HG03196 (cell line): ENCODE data around the gene LILRB3.
"Not testable (repeated sequence)": the region's sequence is repeated elsewhere in the genome, so short reads cannot be mapped to it uniquely, and the experiment has no call there.

Experiments
- ATAC-seq: cut with Tn5 transposase; IDR thresholded peaks from one replicate; pipeline ENCODE4 v1.9.1; 2021; ENCODE audit not compliant: unreplicated experiment

LILRB3 gene

DNA sequence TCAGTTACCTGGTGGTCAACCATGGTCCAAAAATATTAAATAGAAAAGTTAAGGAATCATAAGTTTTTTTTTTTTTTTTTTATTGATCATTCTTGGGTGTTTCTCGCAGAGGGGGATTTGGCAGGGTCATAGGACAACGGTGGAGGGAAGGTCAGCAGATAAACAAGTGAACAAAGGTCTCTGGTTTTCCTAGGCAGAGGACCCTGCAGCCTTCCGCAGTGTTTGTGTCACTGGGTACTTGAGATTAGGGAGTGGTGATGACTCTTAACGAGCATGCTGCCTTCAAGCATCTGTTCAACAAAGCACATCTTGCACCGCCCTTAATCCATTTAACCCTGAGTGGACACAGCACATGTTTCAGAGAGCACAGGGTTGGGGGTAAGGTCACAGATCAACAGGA, 8.6 kb downstream of the LILRB3 start:
- not testable (repeated sequence) for ATAC-seq

DNA sequence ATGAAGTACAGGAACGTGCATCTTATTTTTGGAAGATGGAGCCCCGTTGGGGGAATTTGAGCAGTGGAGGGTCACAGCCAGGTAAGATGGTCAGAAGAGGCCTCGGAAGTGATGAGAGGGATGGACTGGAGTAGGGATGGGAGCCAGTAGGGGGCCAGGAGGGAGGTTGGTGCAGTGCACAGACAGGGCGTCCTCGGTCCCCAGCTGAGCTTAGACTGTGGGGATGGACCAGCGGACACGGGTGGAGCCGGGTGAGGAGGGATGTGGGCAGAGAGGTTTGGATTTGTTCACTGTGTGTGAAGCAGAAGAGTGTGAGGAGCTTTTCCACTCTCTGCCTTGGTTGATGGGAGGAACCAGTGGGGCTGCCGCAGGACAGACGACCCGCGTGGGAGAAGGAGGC, 11.6 kb downstream of the LILRB3 start:
- no peak for ATAC-seq

DNA sequence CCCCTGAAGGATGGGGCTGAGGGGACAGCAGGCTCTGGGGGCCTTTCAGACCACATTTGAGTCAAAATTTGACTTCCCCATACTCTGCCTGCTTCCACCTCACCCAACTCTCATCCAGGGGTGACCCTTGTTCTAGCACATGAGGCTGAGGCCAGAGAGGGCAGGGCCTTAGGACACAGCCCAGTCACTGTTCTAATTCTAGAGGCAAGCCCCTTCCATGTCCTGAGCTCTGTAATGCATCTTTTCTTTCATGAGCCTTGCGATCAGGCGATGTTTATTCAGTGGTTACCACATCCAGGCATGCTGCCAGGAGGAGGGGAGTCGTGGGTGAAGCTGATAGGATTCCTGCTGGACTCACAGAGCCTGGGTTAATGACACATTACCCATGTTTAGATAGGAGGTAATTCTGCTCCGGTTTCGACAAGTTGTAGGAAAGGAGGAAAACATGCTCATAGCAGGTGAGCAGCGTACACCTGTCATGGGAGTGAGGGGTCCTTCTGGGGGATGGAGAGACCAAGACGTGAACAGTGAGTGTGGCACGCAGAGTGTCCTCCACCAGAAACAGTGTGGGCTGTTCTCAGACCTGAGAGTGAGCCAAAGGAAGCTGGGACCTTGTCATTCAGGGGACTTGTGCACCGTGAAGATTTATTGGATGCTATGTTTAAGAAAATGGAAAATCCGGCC, 12.9 kb downstream of the LILRB3 start:
- ATAC-seq, result no peak

DNA sequence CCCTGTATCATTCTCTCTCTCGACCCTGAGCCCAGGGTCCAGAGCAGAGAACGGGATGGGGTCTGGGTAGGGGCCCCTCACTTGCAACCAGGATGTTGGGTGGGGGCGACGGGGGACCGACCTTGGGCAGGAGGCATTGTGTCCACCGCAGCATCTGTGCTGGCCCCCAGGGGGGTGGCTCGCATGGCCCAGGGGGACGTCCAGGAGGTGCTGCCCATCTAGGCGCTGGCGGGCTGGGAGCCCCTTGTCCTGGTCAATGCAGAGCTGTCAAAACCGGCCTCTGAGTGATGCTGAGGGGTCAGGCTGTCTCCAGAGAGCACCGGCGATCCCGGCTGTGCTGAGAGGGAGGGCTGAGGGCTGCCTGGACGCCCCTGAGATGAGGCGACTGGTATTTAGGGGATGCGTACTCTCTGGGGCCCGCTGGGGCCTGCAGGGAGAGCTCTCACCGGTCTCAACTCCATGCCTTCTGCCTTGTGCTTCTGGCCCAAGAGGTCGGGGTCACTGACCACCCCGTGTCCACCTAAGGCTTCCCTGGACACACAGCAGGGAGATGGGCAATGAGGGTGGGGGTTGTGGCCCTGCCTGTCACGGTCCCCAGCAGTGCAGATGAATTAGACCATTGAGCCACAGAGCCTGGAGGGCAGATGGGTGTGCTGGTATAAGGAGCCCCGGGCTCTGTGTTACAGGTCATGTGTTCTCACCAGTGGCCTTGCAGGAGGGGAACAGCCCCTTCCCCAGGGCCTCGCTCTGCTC, 13.6 kb downstream of the LILRB3 start:
- no peak for ATAC-seq

DNA sequence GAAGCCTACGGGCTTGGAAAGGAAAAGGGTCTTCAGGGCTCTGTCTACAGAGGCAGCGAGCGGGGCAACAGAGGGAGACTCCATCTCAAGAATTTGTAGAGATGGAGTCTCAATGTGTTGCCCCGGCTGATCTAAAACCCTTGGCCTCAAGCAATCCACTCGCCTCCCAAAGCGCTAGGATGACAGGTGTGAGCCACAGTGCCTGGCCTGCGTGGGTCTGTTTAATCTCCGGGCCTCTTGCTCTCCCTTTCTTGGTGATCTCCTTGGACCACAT, 14.1 kb downstream of the LILRB3 start:
- ATAC-seq, result no peak

DNA sequence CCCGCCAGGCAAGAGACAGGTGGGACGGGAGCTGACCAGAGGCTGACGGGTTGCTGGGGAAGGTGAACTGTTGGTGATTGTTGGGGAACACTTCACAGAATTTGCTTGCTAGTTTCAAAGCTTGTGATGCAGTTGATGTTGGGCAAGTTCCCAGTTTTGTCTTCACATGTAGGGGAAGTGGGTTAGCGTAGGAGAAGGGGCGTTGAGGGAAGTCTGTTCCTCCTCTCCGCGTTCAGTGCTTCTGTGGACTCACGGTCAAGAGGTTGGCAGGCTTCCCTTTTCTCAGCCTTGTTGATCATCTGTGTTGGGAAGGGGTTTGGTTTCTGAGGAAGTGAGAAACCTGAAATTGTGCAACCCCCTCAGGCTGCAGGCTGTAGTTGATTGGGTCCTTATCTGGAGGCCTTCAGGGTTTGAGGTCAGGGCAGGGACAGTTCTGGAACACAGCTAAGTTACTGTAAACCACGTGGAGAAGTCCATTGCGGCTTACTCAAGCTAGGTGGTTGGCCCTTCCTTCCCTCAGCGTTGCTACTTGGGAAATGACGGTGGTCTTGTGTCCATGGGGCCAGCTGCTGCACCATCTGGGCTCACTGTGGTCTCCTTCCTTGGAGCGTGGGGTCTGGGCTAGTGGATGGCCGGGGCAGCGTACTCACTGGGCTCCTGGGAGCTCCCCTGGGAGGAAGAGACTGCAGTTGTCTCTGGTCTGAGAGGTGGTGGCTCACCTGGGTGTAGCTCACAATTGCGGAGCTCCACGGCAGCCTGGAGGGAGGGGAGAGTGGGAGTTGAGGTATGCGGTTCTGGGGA, 14.6 kb downstream of the LILRB3 start:
- no peak for ATAC-seq

DNA sequence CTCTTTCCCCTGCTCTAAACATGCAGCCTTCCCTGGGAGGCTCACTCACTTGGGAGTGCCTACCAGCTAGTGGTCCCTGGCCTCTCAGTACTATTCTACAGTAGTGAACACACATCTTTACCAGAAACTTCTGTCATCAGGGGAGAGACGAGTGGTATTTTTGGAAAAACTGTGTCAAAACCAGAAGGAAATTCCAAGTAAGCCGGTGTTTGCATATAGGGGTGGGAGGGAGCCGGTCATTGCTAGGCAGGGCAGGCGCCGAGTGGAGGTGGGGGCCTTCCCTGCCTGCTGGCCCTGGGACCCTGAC, 15.2 kb downstream of the LILRB3 start:
- no peak for ATAC-seq

DNA sequence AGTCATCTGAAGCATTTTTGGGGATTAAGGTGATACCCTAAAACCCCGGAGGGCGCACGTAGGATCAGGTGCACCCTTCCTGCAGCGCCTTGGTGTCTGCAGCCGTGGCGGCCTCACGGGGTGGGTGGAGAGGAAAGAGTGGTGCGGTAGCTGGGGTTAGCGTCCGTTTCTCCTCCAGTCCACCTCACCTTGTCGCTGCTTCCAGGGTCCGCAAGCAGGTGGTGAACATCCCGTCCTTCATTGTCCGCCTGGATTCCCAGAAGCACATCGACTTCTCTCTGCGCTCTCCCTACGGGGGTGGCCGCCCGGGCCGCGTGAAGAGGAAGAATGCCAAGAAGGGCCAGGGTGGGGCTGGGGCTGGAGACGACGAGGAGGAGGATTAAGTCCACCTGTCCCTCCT, 15.6 kb downstream of the LILRB3 start:
- not testable (repeated sequence) for ATAC-seq

DNA sequence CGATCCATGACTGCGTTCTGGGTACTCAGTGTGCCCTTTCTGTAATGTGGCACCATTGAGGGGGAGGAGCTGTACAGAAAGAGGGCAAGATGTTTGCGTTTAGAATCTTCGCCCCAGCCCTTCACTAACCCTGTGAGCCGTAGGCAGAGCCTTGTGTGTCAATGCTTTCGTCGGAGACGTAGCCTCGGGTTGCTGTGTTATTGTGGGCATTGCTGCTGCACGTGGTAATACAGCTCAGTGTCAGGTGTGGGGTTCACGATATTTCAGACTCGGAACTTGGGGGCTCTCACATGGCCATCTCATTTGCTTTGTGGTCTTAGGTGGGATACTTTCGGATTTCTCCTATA, 16.0 kb downstream of the LILRB3 start:
- no peak for ATAC-seq

DNA sequence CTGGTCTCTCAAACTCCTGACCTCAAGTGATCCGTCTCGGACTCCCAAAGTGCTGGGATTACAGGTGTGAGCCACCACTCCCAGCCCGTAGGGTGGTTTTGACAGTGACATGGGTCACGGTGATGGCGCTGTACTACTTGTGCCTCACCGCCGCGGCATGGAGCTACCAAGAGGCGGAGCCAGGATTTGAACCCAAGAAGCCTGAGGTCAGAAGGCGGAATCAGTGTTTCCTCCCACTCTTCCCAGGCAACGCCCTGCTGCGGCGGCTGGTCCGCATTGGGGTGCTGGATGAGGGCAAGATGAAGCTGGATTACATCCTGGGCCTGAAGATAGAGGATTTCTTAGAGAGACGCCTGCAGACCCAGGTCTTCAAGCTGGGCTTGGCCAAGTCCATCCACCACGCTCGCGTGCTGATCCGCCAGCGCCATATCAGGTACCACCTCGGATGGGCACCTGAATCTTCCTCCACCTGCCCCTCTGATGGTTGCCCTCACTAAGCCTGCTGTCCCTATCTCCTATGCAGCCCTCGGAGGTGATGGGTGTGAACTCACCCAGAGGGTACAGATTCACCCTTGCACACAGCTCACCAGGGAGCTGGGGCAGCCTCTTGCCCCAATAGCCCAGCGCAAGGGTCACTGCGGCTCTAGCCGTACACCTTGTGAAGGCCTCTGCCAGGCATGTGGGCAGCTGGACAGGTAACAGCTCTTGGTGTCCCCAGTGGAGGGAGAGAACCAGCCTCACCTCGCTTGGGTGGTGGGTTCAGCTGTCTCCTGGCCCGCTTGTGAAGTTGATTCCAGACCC, 16.6 kb downstream of the LILRB3 start:
- no peak for ATAC-seq

DNA sequence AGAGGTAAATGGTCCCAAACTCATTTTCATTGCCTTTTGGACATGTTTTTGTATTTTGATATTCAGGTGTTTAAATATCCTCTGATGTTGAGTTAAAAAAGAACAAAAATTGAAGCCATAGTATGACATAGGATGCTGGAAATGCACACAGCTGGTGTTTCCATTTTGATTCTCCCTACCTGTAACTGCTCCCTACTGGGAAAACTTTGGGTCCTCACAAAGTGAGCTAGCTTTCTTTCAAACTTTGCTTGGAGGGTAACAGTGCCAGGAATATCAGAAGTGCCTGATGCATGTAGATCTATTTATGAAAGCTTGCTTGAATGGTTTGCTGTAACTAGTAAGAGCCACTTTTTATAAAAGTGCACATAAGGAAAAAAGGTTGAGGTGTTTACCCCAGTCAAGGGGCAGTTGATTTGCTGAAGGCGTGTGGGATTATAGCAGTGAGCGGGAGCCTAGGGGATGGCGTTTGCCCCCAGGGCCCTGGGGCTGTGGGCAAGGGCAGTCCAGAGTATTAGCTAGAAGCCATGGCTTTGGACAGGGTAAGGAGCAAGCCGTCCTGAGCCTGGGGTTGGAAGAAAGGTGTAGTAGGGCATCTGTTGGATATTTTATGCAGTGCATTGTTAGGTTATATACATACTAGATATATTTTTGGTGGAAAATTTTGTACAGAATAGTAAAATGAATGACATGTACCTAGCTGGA, 17.9 kb downstream of the LILRB3 start:
- ATAC-seq, result no peak

DNA sequence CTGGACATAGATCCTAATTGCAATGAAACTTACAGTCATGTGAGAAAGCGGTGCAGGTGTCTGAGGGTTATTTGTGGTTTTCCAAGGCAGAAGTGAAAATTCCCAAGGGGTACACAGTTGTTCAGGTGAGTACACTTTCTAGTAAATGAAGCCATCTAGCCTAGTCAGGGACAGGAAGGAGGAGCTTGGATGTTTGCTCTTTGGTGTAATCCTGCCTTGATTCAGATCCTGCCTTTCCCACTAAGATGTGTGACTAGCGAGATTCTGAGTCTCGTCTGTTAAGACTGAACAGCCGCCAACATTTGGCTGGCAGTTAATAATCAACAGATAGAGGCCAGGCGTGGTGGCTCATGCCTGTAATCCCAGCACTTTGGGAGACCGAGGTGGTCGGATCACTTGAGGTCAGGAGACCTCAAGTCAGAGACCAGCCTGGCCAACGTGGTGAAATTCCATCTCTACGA, 19.6 kb downstream of the LILRB3 start:
- no peak for ATAC-seq

DNA sequence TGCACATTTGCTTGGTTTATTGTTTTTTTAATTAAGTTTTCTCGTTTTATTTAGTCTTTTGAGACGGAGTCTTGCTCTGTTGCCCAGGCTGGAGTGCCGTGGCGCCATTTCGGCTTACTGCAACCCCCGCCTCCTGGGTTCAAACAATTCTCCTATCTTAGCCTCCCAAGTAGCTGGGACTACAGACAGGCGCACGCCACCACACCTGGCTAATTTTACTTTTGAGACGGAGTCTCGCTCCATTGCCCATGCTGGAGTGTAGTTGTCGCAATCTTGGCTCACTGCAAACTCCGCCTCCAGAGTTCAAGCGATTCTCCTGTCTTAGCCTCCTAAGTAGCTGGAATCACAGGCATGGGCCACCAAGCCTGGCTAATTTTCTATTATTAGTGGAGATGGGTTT, 20.8 kb downstream of the LILRB3 start:
- ATAC-seq, result no peak

DNA sequence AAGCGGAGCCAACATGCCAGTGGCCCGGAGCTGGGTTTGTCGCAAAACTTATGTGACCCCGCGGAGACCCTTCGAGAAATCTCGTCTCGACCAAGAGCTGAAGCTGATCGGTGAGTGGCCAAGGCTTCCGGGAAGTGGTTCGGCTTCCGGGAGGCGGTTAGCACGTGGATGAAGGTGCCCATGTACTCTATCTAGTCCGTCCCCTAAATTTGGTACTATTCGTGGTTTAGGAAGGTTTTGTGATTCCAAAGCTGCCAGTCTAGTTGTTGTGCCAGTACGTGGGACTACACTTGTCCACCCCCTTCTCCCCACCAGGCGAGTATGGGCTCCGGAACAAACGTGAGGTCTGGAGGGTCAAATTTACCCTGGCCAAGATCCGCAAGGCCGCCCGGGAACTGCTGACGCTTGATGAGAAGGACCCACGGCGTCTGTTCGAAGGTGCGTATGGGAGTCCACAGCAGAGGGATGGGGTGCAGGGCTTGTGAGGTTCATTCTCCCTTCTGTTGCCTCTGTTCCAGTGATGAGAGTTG, 21.6 kb downstream of the LILRB3 start:
- no peak for ATAC-seq

DNA sequence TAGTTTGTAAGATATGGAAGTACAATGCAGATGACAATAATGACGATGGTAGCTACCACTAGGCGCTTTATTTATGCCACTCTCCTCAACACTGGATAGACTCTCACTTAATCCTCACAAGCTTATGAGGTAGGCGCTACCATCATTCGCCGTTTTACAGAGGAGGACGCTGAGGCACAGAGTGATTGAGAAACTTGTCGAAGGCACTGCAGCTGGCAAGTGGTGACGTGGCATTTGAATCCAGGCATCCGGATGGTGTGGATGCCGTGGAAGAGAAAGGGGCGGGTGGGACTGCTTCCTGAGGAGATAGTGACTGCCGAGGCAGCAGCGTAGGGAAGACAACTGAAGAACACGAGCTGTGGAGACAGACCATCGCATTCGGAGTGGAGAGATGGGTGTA, 23.4 kb downstream of the LILRB3 start:
- ATAC-seq, result no peak

DNA sequence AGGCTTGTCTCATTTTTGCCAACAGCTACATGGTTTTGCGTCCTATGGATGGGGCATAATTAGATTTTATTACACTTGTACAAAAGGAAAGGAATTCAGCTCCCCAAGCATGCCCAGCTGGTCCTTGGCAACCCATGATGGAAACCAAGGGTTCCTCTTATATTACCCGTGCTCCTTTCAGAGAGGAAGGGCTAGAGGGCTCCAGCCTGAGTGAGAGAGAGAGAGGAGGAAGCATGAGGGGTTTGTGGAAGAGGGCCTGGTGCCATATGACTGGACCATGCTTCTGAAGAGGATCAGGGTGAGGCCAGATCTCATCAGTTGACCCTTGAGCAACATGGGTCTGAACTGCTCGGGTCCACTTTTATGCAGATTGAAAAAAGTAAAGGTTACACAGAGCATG, 25.7 kb downstream of the LILRB3 start:
- no peak for ATAC-seq

DNA sequence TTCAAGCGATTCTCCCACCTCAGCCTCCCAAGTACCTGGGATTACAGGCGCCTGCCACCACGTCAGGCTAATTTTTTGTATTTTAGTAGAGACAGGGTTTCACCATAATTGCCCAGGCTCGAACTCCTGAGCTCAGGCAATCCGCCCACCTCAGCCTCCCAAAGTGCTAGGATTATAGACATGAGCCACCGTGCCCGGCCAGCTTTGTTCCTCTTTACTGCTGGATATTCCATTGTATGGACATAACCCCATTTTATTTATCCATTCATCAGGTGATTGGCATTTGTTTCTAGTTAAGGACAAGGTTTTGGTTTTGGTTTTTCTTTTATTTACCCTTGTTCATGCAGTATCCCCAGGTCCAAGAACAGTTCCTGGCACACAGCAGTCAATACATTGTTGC, 26.3 kb downstream of the LILRB3 start:
- ATAC-seq, result no peak

DNA sequence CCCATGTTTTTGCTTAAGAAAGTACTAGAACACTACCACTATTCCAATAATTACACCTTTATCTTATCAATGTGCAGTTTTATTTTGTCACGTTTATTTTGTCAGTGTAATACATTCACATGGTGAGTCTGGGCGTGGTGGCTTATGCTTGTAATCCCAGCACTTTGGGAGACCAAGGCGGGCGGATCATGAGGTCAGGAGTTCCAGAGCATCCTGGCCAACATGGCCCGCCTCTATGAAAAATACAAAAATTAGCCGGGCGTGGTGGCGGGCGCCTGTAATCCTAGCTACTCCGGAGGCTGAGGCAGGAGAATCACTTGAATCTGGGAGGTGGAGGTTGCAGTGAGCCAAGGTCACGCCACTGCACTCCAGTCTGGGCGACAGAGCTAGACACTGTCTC, 28.3 kb downstream of the LILRB3 start:
- not testable (repeated sequence) for ATAC-seq

DNA sequence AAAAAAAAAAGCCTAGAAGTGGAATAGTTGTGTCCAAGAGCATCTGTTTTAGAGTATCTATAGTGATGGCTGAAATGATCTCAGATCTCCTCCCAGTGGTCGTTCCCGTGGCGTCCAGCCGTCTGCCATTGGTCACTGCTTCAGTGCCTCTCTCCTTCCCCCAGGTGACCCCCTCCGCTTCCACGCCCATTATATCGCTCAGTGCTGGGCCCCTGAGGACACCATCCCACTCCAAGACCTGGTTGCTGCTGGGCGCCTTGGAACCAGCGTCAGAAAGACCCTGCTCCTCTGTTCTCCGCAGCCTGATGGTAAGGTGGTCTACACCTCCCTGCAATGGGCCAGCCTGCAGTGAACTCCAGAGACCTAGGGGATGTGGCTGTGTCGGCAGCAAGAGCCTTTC, 29.8 kb downstream of the LILRB3 start:
- ATAC-seq, result no peak

DNA sequence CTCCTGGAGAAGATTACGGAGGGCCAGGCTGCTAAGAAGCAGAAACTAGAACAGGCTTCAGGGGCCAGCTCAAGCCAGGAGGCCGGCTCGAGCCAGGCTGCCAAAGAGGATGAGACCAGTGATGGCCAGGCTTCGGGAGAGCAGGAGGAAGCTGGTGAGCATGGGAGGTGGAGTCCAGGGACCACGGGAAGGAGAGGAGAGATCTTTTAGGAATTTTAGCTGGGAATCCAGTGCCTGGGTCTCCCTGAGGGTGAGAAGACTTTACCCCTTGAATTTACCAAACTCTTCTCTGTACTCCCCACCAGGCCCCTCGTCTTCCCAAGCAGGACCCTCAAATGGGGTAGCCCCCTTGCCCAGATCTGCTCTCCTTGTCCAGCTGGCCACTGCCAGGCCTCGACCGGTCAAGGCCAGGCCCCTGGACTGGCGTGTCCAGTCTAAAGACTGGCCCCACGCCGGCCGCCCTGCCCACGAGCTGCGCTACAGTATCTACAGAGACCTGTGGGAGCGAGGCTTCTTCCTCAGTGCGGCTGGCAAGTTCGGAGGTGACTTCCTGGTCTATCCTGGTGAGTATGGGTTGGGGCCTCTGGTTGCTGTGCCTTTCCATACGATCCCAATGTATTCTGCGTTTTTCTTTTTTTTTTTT, 30.9 kb downstream of the LILRB3 start:
- no peak for ATAC-seq
